ENCODE measurements around the gene NRIP1.

DNA sequence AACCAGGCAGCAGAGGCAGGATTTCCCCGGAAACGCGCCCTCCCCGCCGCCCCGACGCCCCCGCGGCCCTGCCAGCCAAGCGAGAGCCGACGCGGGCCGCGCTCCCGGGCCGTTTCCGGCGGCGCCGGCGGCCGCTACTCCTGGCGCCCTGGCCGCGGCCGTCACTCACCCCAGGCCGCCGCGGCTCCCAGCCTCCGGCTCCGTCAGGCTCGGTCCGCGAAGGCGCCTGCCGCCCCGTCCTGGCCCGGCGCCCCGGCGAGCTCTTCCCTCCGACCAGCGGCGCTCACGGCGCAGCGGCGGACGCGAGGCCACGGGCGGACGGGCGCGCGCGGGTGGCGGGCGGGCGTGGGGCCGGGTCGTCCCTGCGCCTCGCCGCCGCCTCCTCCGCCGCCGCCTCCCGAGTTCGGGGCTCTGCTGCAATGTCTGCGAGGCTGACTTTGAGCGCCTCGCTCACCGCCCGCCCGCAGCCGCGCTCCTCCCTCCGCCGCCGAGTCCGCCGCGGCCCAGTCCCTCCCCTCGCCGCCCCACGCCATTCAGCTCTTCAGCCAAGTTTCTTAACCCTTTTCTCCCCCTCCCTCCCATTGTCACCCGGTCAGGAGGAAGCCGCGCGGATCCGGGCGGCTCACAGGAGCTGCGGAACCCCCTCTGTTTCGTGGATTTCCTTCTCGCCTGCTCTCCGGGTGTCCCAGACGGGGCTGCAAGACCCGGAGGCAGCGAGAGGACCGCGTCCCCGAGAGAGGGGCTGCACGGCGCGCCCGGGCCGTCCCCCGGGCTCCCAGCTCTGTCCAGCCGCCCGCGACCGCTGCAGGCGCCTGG, at the start of gene NRIP1:
- TF ChIP-seq FOXC1 (CRISPR knock-in tag; IDR thresholded peaks at IDR 0.05; ENCODE audit: borderline replicate concordance): peak; percentile 74; the same call in 1 of the 2 replicates
- TF ChIP-seq ZFP1 (CRISPR knock-in tag; IDR thresholded peaks at IDR 0.05): no peak
- TF ChIP-seq HDAC2 (CRISPR knock-in tag; IDR thresholded peaks at IDR 0.05): no peak
- no peak for TF ChIP-seq ZSCAN30 (CRISPR knock-in tag; IDR thresholded peaks at IDR 0.05)
- peak; percentile 49; the same call in 1 of the 2 replicates for TF ChIP-seq ZNF543 (CRISPR knock-in tag; IDR thresholded peaks at IDR 0.05)
- TF ChIP-seq ETV6 (CRISPR knock-in tag; conservative IDR thresholded peaks at IDR 0.05): no peak
- TF ChIP-seq MTA3 (CRISPR knock-in tag; IDR thresholded peaks at IDR 0.05): no peak
- TF ChIP-seq BATF2 (CRISPR knock-in tag; IDR thresholded peaks at IDR 0.05): no peak
- TF ChIP-seq ZNF24 (IDR thresholded peaks at IDR 0.05): no peak

All from HepG2 (cell line).